ENCODE measurements around the gene MINK1. TPM values are rescaled to one million over a fixed set of nuclear protein-coding genes. Genes with fewer than 3 reads are reported as not detected.

Gene MINK1
- 100 to 1,000 TPM; 111 to 278 (median 223) TPM for total RNA-seq

DNA sequence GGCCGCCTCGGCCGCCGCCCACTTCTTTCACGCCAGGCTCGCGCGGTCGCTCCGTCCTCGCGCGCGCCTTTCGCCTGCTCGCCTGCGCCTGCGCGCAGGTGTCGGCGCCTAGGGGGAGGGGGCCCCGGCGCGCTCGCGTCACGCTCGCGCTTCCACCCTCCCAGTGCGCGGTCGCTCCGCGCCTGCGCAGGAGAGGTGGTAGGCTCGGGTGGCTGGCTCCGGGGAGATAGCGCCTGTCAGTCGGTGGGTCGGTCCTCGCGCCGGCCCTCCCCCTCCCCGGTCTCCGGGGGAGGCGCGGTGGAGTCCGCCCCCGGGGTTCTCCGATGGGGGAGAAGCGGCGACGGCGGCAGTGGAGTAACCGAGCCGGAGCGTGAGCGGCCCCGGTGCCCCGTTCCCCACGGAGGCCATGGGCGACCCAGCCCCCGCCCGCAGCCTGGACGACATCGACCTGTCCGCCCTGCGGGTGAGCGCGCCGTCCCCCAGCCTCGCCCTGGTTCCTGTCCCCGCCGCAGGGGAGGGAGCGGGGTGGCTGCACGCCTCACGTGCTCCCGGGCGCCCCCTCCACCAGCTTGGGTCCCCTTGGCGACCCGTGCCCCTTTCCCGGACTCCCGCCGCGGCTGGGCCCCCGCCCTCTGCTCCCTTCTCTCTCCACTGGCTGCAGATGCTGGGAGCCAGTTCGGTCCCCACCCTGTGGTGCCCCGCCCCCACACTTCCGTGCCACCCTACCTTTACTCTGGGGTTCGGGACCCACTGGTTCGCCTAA lies at the start of gene MINK1:
MINK1 (plus strand) TSS at position 163 of the 763 bp plus-strand sequence; CDS start at position 407, 244 bp downstream.
- Histone ChIP-seq H3K27ac (peak within 1 kb of the TSS; percentile 91 to 98 (median 96)), H3K36me3 (peaks cover 0 to 5% (median 0%) of the 10 kb centered on the region in 3 donors), H3K9me3 (no peaks in the 10 kb centered on the region), H3K4me1 (peaks cover 4 to 30% (median 10%) of the 10 kb centered on the region in 4 donors), H3K27me3 (no peaks in the 10 kb centered on the region), H3K4me3 (peak within 1 kb of the TSS; percentile 76 to 99 (median 98))
- TF ChIP-seq POLR2A (IDR thresholded peaks at IDR 0.05), result peak; percentile 88 to 94
- TF ChIP-seq, protein P1, sequence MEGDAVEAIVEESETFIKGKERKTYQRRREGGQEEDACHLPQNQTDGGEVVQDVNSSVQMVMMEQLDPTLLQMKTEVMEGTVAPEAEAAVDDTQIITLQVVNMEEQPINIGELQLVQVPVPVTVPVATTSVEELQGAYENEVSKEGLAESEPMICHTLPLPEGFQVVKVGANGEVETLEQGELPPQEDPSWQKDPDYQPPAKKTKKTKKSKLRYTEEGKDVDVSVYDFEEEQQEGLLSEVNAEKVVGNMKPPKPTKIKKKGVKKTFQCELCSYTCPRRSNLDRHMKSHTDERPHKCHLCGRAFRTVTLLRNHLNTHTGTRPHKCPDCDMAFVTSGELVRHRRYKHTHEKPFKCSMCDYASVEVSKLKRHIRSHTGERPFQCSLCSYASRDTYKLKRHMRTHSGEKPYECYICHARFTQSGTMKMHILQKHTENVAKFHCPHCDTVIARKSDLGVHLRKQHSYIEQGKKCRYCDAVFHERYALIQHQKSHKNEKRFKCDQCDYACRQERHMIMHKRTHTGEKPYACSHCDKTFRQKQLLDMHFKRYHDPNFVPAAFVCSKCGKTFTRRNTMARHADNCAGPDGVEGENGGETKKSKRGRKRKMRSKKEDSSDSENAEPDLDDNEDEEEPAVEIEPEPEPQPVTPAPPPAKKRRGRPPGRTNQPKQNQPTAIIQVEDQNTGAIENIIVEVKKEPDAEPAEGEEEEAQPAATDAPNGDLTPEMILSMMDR (IDR thresholded peaks at IDR 0.05), result no peak
- DNase-seq, result peak; percentile 85 to 95 (median 92)

DNA sequence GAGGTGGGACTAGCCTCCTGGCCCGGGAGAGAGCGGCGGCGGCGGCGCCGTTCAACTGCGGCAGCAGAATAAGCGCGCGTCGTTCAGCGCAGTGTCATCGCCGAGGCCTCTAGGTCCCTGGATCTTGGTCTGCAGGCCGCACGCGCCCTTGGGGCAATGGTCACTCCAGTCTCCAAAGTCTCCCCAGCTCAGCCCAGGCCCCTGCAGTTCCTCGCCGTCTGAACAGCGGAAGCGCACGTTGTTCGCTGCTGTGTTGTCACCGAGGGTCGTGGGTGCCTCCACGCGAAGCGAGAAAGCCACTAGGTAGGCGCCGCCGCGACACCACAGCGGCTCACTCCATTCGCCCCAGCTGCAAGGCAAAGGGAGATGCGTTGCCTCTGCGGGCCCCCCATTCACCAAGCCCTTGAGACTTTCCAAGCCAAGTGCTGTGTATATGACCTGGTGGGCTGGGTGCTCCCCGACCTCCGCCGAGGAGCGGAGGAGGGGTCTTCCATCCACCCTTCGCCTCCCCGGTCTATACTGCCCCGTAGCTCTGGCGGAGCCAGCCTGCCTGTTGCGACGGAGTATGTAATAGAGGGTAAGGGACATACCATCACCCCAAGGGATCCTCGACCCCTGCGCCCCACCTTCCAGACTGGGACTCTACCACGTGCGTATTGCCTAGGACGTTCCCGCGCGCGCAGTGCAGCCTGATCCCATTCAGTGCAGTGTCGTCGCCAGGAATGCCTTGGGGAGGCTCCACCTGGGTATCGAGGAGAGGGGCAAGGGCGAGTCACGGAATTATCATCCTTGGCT lies 47.6 kb upstream of the MINK1 start:
- peaks cover 0 to 40% (median 7%) of the 10 kb centered on the region in 4 donors for H3K4me1 ChIP-seq
- DNase-seq, result no peak
- H3K36me3 ChIP-seq, result no peaks in the 10 kb centered on the region
- no peaks in the 10 kb centered on the region for H3K27me3 ChIP-seq
- H3K9me3 ChIP-seq, result no peaks in the 10 kb centered on the region
- peak overlapping the region in 3 of 4 donors; percentile 6 to 25 (median 23) for H3K4me3 ChIP-seq
- no peak for TF ChIP-seq POLR2A (IDR thresholded peaks at IDR 0.05)
- H3K27ac ChIP-seq, result no peak overlapping the region

DNA sequence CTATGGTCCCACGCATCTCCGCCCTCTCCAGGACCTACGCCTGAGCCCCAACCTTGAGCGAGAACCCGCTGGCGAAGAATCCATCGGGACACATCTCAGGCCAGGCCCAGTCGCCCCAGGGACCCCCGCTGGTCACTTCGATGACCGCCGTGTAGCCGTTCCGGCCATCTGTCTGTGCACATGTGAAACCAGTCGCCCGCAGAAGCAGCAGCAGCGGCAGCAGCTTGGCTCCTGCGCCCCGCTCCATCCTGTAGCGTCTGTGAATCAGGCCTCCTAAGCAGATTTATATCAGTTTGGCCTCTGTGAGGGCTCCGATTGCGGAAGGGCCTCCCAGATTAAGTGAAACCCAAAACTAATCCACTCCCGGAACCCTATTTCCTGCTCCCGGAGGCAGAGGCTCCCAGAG lies 47.0 kb upstream of the MINK1 start, which contains the start of gene VMO1:
VMO1 (minus strand) TSS at position 259 of the 406 bp plus-strand sequence; CDS start at position 247, 12 bp downstream.
- Histone ChIP-seq H3K9me3 (no peaks in the 10 kb centered on the region), H3K36me3 (no peaks in the 10 kb centered on the region), H3K4me3 (peak within 1 kb of the TSS in 3 of 4 donors; percentile 6 to 25 (median 23)), H3K27ac (no peak within 1 kb of the TSS), H3K27me3 (no peaks in the 10 kb centered on the region), H3K4me1 (peaks cover 0 to 40% (median 7%) of the 10 kb centered on the region in 4 donors)
- TF ChIP-seq, protein P1 (IDR thresholded peaks at IDR 0.05), result no peak
- TF ChIP-seq POLR2A (IDR thresholded peaks at IDR 0.05), result no peak
- no peak for DNase-seq

DNA sequence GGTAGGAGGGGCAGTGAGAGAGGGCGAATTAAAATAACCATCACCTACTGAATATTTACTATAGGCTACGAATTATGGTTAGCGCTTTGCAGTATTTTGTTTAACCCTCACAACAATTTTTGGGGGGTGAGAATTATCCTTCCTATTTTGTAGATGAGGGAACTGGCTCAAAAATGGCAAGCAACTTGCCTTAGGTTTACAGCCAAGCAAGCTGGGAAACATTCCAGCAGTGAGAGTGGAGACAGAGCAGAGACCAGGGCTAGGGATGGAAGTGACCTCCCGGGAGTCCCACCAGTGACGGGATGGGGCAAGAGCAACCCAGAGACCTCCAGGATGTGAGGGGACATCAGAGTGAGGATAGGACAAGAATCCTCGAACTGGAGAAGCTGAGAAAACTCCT lies 46.6 kb upstream of the MINK1 start:
- Histone ChIP-seq H3K27ac (no peak overlapping the region), H3K27me3 (no peaks in the 10 kb centered on the region)

DNA sequence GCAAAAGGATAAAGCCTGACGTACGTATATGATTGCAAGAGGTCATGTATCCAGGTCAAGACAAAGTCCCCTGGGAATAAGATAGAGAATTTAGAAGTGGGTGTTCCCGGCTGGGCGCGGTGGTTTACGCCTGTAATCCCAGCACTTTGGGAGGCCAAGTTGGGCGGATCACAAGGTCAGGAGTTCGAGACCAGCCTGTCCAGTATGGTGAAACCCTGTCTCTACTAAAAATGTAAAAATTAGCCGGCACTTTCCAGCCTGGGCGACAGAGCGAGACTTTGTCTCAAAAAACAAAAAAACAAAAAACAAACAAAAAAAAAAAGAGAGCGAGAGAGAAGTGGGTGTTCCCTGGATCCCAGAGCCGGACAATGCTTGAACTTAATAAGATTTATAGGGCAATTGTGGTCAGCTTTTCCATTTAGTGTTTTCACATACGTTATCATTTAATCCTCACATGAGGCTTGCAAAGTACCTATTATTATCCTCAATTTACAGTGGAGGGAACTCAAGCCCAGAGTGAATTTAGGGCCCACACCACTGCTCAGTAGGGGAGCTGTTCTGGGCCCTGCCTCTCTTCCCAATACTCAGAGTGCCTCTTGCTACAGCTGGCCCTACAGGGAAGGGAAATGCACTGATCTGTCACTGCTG lies 44.9 kb upstream of the MINK1 start:
- H3K4me1 ChIP-seq, result peaks cover 0 to 40% (median 7%) of the 10 kb centered on the region in 4 donors
- no peaks in the 10 kb centered on the region for H3K9me3 ChIP-seq
- peak overlapping the region in 3 of 4 donors; percentile 10 to 98 (median 92) for H3K27ac ChIP-seq
- H3K36me3 ChIP-seq, result no peaks in the 10 kb centered on the region
- TF ChIP-seq POLR2A (IDR thresholded peaks at IDR 0.05), result no peak
- TF ChIP-seq, protein P1 (IDR thresholded peaks at IDR 0.05), result no peak
- DNase-seq, result no peak
- peak overlapping the region in 2 of 4 donors; percentile 71 to 78 for H3K4me3 ChIP-seq
- H3K27me3 ChIP-seq, result no peaks in the 10 kb centered on the region

More for the DNA sequence above, 46.6 kb upstream of the MINK1 start:
- no peaks in the 10 kb centered on the region for H3K36me3 ChIP-seq
- DNase-seq, result no peak
- no peaks in the 10 kb centered on the region for H3K9me3 ChIP-seq
- H3K4me1 ChIP-seq, result peaks cover 0 to 40% (median 7%) of the 10 kb centered on the region in 4 donors
- H3K4me3 ChIP-seq, result peak overlapping the region in 2 of 4 donors; percentile 23 to 25
- TF ChIP-seq POLR2A (IDR thresholded peaks at IDR 0.05), result no peak
- TF ChIP-seq, protein P1 (IDR thresholded peaks at IDR 0.05), result no peak

Data from Peyer's patch (tissue), 4 donors.